Measurements from ENCODE around the gene DEAF1.

DNA sequence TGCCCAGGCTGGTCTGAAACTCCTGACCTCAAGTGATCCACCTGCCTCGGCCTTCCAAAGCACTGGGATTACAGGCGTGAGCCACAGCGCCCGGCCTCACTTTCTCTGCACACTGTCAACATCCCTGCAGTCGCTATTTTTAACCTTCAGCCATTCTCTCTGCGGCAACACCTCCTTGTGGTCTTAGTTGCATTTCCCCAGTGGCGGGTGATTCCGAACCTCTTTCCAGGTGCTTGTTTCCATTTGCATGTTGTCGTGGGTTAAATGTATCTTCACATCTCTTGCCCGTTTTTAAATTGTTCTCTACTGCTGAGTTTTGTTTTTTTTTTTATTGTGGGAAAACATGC, 65.8 kb downstream of the DEAF1 start:
- TF ChIP-seq, protein P1, sequence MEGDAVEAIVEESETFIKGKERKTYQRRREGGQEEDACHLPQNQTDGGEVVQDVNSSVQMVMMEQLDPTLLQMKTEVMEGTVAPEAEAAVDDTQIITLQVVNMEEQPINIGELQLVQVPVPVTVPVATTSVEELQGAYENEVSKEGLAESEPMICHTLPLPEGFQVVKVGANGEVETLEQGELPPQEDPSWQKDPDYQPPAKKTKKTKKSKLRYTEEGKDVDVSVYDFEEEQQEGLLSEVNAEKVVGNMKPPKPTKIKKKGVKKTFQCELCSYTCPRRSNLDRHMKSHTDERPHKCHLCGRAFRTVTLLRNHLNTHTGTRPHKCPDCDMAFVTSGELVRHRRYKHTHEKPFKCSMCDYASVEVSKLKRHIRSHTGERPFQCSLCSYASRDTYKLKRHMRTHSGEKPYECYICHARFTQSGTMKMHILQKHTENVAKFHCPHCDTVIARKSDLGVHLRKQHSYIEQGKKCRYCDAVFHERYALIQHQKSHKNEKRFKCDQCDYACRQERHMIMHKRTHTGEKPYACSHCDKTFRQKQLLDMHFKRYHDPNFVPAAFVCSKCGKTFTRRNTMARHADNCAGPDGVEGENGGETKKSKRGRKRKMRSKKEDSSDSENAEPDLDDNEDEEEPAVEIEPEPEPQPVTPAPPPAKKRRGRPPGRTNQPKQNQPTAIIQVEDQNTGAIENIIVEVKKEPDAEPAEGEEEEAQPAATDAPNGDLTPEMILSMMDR (IDR thresholded peaks at IDR 0.05) = peak in 1 of 7 experiments; percentile 13
- TF ChIP-seq POLR2A (IDR thresholded peaks at IDR 0.05) (no peak), EP300 (IDR thresholded peaks at IDR 0.05) (no peak)
